AML-193 (cell line): ENCODE results near the gene ATE1.
"Not testable (repeated sequence)": the region's sequence is repeated elsewhere in the genome, so short reads cannot be mapped to it uniquely, and the experiment has no call there.

Source experiments
- DNase-seq, 2 experiments: peaks; one replicate each; lab custom pipeline; 2025; lab: John Stamatoyannopoulos, UW

The ATE1 gene

DNA sequence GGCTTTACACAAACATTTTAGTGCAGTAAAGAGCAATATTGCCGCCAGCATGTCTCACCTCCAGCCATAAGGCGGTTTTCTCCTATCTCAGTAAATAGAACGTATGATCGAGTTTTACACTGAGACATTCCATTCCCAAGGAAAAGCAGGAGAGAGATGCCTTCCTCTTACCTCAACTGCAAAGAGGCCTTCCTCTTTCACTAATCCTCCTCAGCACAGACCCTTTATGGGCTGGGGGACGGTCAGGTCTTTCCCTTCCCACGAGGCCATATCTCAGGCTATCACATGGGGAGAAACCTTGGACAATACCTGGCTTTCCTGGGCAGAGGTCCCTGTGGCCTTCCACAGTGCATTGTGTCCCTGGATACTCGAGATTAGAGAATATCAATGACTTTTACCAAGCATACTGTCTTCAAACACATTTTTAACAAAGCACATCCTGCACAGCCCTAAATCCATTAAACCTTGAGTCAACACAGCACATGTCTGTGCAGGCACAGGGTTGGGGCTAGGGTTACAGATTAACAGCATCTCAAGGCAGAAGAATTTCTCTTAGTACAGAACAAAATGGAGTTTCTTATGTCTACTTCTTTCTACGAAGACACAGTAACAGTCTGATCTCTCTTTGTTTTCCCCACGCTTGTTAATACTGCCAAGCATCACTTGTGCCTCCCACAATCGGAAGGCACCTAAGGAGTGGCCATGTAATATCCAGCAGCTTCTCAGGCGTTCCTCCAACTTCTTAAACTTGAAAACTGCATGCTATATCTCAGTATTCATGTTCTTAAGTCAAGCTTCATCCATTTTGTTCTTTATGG, 2.6 kb upstream of the ATE1 start:
- DNase-seq = not testable (repeated sequence)

DNA sequence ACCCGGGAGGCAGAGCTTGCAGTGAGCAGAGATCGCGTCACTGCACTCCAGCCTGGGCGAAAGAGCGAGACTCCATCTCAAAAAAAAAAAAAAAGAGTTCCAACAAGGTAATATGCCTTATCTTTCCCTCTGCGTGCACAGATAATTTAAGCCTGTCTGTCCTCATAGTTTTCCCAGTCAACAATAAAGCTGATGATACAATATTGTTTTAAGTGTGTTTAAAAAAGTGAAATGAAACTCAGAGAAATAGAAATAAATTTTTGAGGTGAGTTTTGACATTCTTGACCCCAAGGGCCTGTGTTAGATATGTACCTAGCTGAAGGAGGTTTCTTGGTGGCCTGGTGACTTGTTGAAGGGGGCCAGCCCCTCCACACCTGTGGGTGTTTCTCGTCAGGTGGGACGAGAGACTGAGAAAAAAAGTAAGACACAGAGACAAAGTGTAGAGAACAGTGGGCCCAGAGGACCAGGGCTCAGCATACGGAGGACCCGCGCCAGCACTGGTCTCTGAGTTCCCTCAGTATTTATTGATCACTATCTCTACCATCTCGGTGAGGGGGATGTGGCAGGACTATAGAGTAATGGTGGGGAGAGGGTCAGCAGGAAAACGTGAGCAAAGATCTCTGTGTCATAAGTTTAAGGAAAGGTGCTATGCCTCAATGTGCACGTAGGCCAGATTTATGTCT, 1.9 kb upstream of the ATE1 start:
- DNase-seq = not testable (repeated sequence)

DNA sequence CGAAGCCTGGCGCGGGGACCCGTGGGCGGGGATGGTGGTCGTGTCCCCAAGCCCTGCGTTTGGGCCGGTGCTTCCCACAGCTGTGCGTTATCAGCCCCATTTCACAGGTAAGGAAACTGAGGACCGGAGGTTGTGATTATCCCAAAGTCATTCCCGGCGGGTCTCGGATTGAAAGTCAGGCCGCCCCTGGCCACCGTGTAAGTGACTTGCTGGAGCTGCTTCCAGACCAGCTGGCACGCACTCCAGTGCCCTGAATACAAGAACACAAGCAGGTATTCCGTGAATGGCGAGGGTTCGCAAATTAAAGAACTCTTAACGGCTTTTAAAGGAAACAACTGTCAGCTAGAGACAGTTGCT, 675 bp upstream of the ATE1 start:
- peak in 1 of 2 experiments; percentile 17 for DNase-seq

DNA sequence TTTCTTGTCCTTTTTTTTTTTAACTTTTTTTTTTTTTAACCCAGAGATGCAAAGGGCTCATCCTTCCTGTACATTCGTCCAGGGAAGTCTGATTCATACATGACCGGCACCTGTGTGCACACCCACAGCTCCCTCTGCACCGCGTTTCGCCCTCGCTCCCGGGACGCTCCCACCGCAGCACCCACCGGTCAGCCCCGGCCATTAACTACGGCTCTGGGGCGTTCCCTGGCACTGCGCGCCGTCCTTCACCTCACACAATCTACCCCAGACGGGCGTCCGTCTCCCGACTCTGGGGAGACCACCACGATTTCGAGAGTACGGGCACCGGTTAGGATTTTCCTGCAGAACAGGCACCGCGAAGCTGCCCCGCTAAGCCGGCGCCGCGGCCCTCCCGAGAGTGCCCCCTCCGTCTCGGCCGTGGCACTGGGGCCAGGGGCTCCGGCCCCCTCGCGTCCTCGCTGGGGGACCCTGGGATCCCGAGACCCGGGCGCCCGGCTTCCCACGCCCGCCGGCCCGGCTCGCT, 452 bp downstream of the ATE1 start:
- peak in 1 of 2 experiments; percentile 24 for DNase-seq

DNA sequence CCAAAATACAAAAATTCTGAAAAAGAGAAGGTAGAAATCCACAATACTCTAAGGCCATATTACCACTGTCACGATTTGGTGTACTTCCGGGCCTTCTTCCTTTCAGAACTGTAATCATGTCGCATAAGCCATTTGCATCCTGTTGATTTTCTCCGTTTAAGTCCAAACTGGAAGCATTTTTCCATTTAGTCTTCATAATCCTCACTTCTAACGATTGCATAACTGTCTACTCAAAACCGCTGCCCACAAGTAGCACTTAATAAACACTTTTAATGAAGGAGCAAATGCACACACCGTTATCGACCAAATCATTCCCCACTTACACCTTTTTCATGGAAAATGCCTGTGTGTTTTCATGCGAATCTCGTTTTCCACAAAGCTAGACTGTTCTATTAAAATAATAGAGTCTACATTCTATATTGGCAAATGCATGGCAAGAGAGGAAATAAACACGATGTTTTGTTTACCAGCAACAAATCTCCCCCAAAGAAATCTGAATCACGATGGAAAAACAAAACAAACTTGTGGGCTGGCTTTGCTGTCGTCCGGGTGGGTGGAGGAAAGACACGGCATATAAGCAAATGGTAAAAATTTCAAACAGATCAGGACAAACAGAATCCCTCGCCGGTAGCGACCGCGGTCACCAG, 1.0 kb downstream of the ATE1 start:
- peak; percentile 4 to 47 for DNase-seq

DNA sequence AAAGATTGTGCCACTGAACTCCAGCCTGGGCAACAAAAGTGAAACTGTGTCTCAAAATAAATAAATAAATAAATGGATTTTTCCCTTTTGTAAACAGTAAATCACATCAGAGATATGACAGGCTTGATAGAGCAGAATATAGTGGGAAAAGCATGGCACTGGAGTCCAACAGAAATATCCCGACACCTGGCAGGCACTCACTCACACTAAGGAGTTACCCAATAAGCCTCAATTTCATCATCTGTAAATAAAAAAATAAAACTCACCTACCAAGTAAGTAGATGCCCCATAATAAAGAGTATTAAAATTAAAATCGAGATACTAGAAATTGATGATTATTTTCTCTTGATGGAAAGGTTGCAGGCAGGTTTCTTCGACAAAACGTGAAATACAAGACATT, 1.7 kb downstream of the ATE1 start:
- no peak for DNase-seq

DNA sequence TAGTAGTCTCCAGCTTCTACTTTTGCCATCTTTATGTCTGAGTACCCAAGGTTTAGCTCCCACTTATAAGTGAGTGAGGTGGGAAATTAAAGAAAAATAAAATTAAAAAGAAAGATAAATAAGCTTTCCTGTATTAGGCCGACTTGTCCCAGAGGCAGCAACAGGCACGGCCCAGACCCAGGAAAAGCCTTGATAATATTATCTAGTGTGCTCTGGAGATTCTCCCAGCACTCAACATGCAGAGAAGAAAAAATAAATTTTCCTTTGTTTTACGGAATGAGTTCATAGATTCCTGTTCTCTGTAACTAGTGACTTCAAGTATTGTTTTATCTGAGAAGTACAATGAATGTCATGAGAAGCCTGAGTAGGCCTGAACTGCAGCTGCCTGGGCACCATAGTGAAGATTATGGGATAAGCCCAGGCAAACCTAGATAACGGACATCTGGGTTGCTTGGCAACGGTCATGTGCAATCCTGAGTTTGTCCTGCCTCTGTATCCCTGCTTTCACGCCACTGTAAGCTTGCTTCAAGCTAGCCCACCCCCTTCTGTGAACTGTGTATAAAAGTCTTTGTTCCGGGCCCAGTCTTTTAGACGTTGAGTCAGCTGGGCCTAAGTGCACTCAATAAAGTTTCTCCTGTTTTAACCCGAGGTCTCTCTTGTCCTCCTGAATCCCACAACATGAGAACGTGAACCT, 6.4 kb downstream of the ATE1 start:
- no peak for DNase-seq

DNA sequence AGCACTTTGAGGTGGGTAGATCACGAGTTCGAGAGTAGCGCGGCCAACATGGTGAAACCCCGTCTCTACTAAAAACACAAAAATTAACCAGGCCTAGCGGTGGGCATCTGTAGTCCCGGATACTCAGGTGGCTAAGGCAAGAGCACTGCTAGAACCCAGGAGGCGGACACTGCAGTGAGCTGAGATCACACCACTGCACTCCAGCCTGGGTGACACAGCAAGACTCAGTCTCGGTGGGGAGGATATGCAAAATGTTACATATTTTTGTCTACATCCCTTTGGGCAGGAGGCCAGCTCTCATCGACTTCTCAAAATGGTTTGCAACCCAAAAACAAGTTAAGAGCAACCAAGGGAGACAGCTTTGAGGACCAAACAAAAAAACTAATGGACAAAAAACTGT, 8.2 kb downstream of the ATE1 start:
- DNase-seq = no peak

DNA sequence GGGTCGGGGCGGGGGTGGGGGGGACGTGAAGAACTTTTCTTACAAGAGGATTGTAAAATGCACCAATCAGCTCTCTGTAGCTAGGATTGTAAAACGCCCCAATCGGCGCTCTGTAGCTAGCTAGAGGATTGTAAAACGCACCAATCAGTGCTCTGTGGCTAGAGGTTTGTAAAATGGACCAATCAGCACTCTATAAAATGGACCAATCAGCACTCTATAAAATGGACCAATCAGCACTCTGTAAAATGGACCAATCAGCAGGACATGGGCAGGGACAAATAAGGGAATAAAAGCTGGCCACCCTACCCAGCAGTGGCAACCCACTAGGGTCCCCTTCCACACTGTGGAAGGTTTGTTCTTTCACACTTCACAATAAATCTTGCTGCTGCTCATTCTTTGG, 9.0 kb downstream of the ATE1 start:
- DNase-seq = not testable (repeated sequence)

DNA sequence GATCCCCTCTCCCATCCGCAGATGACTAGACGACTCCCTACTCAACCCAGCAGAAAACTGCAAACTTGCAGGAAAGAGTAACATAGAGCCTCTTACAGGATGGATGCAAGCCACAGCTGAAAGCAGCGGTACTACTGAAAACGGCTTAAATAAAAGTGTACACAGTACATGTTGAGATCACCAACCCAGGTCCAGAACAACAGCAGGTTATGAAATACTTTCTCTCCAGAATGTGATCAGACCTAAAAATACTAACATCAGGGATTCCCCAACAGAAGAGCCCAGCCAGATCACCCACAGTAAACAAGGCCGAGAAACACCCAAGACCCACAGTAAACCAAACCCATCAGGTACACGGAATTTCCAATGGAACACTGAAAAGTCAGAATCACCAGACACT, 13.2 kb downstream of the ATE1 start:
- DNase-seq = no peak

DNA sequence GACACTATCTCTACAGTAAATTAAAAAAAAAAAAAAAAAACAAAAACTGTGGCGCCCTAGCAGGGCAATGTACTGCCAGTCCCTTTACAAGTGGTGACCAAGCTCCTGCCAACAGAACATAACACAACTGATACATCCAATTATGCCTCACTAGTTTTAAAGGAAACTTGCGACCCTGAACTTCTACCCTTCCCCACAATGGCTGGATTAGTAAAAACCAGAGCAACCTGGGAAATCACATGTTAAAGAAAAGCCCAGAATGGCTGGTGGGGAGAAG, 16.5 kb downstream of the ATE1 start:
- no peak for DNase-seq

DNA sequence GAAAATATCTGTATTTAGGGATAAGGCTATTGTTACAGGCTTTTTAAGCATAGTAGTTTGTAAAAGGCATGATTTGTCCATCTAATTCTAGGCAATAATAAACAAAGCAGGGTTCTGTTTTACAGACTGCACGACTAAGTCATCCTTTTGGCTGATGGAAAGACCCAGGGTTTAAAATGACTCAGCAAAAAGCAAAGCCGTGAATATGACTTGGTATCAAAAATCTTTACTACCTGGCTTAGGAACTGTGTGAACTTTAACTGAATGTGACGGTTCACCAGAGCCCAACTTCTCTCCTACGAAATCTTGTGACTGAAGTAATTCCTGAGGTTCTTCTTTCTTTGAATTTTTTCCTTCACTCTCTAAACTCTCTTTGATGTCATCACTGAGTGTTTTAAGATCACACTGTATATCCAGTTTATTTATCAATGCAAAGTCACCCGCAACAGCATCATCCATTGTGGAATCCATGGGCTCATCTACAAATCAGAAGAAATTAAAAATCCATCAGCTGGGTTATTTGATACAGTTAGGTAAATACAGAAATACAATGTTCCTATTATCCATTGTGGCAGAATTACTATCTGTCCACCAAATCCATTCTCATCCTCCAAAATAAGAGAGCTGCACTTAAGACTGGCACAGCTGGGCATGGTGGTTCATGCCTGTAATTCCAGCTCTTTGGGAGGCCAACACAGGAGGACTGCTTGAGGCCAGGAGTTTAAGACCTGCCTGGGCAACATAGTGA, 17.0 kb downstream of the ATE1 start:
- DNase-seq = no peak

DNA sequence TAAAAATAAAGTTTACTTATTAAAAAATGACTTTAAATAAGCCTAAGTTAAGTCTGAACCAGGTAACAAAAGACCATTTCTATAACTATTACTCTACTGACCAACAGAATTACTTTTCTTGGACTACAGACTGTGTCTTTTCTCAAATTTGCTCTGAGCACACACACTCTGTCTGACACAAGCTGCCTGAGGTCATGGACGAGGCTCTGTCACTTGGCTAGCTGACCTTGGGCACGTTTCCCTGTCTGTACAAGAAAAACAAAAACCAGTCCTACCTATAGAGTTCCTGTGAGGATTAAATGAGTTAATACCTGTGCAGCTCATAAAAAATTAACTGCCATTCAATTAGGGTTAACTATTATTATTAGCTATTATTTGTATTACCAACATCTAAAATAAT, 22.9 kb downstream of the ATE1 start:
- DNase-seq = no peak

DNA sequence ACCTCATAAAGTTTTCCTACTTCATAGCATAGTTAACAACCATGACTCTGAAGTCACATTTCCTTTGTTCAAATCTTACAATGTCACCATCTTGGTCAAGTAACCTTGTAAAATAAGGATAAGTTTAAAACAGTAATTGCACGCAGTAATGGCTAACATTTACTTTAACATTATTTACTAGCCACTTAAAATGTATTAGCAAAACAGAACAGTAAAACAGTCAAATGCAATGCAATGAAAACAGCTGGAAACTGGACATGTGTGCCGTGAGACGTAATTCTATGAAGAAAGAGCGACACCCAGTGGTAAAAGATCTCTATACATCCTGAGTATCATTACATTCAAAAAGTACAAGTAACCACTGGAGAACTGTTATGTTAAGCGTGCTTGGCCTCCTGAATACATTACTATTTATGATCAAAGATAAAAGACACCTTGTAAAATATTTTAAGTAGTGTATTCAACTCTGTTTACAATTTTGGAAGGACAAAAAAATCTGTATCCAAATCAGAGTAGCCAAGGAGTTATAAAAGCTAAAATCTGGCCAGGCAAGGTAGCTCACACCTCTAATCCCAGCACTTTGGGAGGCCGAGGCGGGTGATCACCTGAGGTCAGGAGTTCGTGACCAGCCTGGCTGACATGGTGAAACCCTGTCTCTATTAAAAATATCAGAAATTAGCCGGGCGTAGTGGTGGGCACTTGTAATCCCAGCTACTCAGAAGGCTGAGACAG, 27.2 kb downstream of the ATE1 start:
- DNase-seq = peak; percentile 59 to 76

DNA sequence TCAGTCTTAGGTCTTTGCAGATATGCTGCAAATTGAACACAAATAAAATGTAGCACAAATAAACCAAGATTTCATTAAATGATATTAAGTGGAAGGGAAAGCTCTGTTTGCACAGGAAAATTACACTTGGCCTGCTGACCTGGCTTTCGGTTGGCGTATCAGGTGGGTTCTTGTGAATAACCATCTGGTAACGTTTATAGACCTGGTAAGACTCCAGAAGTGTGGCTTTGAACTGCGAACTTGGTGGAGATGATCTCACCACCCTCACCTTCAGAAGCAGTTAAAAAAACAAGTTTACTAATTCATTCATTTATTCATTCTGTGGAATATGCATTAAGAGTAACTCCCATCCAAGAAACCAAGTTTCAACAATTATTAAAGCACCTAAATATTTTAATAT, 28.1 kb downstream of the ATE1 start:
- no peak for DNase-seq

DNA sequence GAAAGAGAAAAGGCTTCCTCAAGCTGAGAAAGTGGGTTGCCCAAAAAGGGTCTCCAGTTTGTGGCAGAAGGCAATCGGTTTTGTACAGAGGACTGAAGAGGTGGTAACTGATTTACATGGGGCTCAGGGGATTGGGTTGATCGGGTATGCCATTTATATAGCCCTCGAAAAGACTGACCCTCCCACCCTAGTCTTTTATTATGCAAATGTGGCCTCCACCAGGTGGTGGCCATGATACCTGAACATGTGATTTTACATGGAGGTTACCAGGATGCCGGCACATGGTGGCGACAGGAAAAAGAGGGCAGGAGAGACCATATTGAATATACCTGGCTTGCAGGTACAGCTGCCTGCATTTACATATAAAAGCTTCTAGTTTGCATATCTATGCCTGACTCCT, 36.7 kb downstream of the ATE1 start:
- DNase-seq = no peak

DNA sequence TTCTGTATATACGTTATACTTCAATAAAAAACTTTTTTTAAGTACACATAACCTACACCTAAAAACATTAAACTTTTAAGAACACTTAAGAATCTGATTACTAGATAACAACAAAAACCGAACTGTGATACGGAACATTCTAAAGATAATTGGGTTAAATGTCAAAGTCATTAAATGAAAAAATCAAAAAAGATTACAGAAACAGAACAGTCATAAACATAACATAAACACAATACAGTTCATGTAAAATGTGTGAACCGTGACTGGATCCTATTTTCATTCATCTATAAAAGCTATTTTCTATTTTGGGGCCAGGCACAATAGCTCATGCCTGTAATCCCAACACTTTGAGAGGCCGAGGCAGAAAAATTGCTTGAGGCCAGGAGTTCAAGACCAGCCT, 38.6 kb downstream of the ATE1 start:
- no peak for DNase-seq

DNA sequence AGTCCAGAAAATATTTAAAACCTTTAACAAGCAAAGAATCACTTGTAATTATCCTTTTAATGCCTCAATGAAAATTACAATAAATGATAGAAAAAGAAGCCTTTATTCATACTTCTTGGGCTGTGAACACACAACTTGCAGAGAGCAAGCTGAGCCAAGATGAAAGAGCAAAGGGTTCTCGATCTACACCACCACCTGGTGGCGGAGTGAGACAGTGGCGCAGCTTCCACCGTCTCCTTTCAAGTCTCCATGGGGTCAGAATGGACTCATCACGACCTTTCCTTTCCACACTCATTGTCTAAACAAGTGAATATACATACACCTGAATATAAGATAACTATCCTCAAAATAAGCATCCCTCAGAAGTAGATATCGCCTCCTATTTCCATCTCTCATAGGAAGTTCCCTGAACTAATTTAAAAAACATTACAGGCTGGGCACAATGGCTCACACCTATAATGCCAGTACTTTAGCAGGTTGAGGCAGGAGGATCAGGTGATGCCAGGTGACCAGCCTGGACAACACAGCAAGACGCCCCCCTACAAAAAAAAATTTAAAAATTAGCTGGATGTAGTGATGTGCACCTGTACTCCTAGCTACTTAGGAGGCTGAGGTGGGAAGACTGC, 40.7 kb downstream of the ATE1 start:
- peak; percentile 31 to 38 for DNase-seq

DNA sequence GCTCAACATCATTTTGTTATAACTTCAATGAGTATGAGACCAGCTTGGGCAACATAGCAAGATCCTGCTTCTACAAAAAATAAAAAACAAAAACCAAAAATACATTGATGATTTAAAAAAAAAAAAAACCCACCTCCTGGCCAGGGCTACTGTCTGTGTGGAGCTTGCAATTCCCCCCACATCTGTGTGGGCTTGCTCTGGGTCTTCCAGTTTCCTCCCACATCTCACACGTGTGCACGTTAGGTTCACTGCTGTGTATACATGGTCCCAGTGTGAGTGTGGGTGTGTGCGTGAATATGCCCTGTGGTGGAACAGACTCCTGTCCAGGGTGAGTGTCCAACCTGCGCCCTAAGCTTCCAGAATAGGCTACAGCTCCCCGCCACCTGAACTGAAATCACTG, 41.6 kb downstream of the ATE1 start:
- no peak for DNase-seq

DNA sequence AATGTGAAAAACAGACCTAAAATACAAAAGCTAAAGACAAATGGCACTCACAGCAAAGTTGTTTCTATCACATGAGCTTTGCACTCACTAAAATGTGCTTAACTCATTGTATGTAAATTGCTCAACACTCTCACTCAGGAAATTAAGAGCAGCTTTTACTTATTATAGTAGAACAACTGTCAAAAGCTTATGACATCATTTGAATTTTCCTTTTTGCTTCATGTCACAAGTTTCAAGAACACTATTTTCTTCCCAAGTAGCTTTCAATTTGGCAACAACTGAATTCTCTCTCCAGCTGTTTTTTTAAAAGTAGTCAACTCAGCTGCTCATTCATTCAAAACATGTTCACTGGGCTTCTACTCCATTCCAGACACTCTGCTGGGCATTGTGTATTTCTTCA, 46.9 kb downstream of the ATE1 start:
- peak; percentile 34 to 45 for DNase-seq

DNA sequence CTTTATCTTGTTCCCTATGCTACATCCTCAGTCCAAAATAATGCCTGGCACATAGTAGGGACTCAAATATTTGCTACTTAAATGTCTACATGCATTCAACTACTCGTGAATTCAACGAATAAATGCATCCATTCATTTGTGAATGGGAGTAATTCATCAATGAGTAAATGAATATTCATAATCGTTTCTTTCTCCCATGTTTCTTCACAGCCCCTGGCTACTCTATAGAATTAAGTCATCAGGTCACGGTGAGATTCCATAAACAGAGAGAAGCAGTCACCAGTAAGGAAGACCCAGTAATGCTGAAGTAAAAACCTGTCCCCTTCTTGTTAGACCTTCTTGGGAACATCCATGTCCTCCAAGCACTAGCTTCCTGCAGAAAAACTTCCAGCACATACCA, 48.4 kb downstream of the ATE1 start:
- no peak for DNase-seq
